GM19099 (cell line): ENCODE measurements around the gene WDR1.

Experiments used
- POLR2A ChIP-seq: IDR thresholded peaks from 3 replicates; pipeline ENCODE4 v1.6.1; 2011; ENCODE audit warnings: low read depth; ENCODE audit not compliant: insufficient read length; ENCODE audit errors: extremely low read depth

The WDR1 gene

GRCh38 chr4:10108818-10109783 is 7.5 kb downstream of the WDR1 start:
- TF ChIP-seq POLR2A: no peak

DNA sequence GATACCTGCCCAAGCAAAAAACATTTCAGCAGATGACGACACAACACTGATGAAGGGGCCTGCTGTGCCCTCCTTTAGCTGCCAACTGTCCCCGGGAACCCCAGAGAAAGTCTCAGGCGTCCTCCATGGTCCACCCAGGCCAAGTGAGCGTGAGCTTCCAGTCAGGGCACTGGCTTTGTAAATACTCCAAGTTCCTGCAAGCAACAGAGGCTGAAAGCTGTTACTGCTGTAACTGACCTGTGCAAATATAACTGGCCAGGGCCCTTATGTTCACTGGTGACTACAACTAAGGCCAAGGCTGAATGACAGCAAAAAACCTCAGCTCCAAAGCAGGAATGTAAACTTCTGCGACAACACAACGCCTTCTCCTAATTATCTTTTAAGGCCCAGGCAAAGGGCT is 8.2 kb downstream of the WDR1 start:
- no peak for TF ChIP-seq POLR2A

- TF ChIP-seq POLR2A: no peak
These were observed 9.2 kb downstream of the WDR1 start for GRCh38 chr4:10107111-10108091.

DNA sequence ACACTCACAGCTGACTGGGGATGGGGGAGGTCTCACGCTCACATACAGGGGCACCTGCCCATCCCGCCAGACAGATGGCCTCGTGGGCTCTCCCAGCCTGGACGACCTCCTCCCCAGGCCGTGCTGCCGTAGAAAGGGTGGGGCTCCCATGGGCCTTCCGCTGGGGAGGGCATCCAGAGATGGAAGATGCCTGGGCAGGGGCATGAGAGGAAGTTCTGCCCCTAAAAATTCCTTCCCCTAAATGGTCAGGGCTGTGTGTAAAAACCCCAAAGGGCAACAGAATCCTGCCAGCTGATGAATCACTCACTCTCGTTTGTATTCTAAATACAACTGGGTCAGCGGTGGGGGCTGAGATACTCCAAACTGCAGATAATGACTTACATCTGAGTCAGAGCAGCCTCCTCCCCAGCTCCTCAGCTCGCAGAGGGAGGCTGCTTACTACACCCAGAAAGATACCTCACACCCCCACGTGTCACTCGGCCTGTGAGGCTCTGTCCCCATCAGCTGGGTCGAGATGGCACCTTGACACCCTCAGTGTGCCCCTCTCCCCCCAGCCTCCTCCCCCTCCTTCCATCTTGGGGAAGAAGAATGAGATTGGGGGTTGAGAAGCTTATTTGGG is 10.1 kb downstream of the WDR1 start:
- no peak for TF ChIP-seq POLR2A

GRCh38 chr4:10105920-10106319 is 10.7 kb downstream of the WDR1 start:
- no peak for TF ChIP-seq POLR2A

DNA sequence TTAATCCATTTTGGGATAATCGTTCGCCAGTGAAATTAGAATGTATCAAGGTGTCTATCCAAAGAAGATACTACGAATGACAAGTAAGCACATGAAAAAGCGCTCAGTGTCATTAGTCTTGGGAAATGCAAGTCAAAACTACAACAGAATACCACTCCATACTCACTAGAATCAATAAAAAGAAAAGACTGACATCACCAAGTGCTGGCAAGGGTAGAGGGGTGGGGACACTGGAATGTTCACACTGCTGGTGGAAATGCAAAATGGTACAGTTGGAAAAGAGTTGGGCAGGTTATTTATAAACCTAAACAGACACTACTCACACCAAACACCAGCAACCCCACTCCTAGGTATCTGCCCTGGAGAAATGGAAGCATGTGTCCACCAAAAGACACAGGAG is 11.2 kb downstream of the WDR1 start:
- no peak for TF ChIP-seq POLR2A

DNA sequence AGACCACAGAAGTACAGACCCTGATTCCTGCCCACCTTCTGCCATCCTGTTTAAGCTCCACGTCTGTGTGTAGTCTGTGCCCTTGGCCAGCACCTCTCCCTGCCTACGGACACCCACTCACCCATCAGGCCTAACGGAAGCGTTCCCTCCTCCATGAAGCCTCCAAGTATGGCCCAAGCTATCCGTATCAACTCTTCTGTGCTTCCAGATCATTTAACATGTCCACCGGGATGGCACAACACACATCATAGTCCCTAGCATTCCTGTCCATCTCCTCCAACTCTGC is 11.7 kb downstream of the WDR1 start:
- no peak for TF ChIP-seq POLR2A

DNA sequence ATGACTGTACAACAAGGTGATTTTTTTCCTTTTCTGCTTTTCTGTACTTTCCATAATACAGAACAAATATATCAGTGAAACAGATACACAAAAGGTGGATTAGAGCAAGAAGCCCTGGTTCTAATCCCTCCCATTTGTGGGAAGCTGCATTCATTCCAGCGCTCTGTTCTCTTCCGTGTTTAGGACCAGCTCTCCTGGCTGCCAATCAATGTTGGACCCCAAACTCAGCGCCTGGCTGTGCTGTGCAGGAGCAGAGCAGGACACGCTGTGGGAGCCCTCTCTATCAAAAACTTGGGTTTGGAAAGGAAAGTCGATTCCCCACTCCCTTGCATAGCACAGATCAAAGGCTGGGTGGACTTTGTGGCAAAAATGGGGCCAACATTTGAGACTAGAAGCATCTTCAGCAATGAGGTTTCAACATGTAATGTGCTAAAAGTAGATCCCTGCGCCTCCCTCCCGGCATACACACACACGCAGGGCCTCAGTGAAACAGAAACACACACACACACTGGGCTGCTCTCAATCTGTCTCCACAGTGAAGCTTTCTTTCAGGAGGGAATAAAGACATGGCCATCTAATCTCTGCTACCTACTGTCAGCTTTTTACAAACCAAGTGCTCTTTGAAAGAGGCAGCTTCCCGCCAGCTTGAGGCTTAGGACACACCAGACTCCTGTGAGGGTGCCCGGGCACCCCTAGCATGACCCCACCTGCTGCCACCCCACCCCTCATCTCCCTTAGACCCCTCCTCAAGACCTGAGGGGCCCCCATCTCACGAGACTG is 12.2 kb downstream of the WDR1 start:
- no peak for TF ChIP-seq POLR2A

GRCh38 chr4:10102474-10103332 is 13.9 kb downstream of the WDR1 start:
- no peak for TF ChIP-seq POLR2A

DNA sequence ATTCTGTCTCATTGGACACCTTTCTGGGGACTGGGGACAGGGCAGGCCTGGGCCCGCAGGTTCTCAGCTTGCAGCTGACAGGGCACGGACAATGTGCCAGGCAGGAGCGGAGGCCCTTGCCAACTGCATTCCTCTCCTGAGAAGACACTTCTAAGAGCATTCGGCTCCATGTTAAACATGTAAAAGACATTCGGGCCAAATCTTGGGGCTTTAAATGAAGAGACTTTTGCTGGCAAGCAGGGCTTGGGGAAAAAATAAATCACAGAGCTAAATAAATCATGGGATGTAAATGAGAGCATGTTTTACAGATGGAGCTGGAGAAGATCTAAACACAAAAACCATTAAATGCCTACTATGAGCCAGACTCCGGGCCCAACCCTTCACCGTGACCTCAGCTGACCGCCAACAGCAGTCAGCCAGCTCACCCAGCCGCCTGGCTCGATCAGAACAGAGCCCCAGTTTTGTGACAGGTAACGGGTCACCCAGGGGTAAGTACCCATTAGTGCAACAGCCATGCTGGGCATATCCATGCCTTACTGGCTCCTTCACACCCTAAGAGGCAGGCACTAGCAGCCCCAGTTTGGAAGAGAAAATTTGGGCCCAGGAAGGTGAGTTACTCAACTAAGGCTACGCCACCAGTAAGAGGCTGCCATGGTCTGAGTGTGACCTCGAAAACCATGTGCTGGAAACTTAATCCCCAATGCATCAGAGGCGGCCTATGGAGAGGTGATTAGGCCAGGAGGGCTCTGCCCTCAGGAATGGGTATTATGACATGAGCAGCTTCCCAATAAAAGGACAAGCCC is 14.7 kb downstream of the WDR1 start:
- TF ChIP-seq POLR2A: no peak

DNA sequence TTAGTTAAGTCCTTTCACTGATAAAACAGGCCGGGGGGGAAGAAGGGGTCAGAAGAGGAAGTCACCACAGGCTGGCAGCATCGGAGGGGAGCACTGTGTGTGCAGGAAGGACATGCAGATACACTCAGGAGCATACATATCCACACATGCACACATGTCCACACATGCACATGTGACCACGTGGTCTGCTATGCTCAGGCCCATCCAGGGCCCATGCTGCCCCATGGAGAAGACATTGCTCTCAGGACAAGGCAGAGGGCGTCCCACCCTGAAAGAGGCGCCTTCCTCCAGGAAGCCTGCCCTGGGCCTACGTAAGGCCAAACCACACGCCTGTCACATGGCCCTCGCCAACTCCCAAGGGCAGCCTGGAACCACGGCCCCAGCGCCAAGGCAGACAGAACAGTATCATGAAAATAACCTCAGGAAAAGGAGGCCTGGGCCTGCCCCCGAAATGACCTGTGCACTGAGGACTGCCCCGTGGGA is 15.8 kb downstream of the WDR1 start:
- TF ChIP-seq POLR2A: no peak

DNA sequence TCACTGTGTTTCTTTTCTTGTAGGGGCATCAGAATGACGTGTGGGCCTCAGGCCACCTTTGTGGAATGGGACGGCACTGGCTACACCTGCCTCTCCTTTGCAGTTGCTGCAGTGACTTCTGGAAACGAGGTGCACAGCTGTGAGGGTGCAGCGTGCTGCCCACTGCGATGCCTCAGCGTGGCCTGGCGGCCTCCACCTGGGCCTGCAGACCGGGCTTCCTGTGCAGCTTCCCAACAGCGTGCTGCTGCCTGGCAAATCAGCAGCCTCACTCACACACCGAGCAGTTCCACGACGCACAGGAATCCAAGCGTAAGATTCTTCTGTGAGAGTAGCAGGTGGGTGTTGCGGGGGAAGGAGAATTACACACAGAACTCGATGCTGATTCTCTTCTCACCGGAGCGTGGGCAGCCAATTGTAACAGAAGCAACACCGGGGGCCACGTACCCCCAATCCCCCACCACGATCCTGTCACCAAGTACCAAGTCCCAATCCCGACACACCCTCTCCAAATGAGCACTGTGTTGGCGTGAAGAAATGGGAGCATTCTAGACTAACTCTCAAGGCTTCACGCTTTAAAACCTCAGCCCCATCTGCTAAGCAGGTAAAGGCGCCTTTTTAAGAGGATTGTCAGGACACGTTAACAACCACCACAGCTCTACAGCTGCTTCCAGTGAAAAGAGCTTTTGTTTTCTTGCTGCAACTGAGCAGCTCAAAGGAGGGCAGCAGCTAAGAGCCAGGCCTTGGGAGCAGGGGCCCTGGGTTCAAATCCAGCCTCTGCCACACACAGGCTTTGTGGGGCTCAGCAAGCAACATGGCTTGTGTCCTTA is 16.9 kb downstream of the WDR1 start:
- TF ChIP-seq POLR2A: no peak
